SH-SY5Y (cell line): ENCODE results near the gene TBC1D12.

Source experiments
- GATA2 ChIP-seq: IDR thresholded peaks from 2 replicates; pipeline ENCODE4 v1.6.1; 2011; ENCODE audit warnings: mild to moderate bottlenecking, low read depth, low read length
- GATA3 ChIP-seq: IDR thresholded peaks from 2 replicates; pipeline ENCODE4 v1.6.1; 2011; ENCODE audit warnings: low read depth, mild to moderate bottlenecking, low read length, moderate library complexity

- no peak for TF ChIP-seq GATA2
- no peak for TF ChIP-seq GATA3
Measured at GRCh38 chr10:94524711-94525110, 122.4 kb downstream of the TBC1D12 start.
